Amniotic stem cell (primary cell): ENCODE data around the gene TMEM86A.

ENCODE experiments used
- DNase-seq: peaks from one replicate; lab custom pipeline; 2025; lab: John Stamatoyannopoulos, UW

TMEM86A gene

GRCh38 chr11:18726040-18726439 lies 27.5 kb downstream of the TMEM86A start, which contains the start of gene IGSF22:
Gene IGSF22 (minus strand): TSS chr11:18726188. CDS start chr11:18724236, 1,952 bp downstream.
- no peak for DNase-seq

- DNase-seq = no peak
Measured at GRCh38 chr11:18727479-18728236, 29.1 kb downstream of the TMEM86A start.

GRCh38 chr11:18728658-18729057 lies 30.1 kb downstream of the TMEM86A start:
- no peak for DNase-seq

- DNase-seq = no peak
Measured at GRCh38 chr11:18729426-18729825, 30.8 kb downstream of the TMEM86A start.

GRCh38 chr11:18730020-18730419 lies 31.4 kb downstream of the TMEM86A start:
- no peak for DNase-seq

GRCh38 chr11:18731441-18731840 lies 32.9 kb downstream of the TMEM86A start:
- DNase-seq = no peak

- DNase-seq = no peak
Measured at GRCh38 chr11:18731949-18732821, 33.6 kb downstream of the TMEM86A start.

GRCh38 chr11:18733202-18733601 lies 34.6 kb downstream of the TMEM86A start:
- no peak for DNase-seq

GRCh38 chr11:18736590-18737148 lies 38.1 kb downstream of the TMEM86A start:
- DNase-seq = no peak

GRCh38 chr11:18737642-18738041 lies 39.1 kb downstream of the TMEM86A start:
- no peak for DNase-seq

GRCh38 chr11:18739685-18740084 lies 41.1 kb downstream of the TMEM86A start:
- DNase-seq = no peak

- no peak for DNase-seq
Measured at GRCh38 chr11:18741783-18742182, 43.2 kb downstream of the TMEM86A start.

GRCh38 chr11:18743365-18743764 lies 44.8 kb downstream of the TMEM86A start:
- DNase-seq = no peak

GRCh38 chr11:18743900-18744514 lies 45.4 kb downstream of the TMEM86A start:
- DNase-seq = no peak

GRCh38 chr11:18745251-18745650 lies 46.7 kb downstream of the TMEM86A start:
- DNase-seq = no peak

GRCh38 chr11:18748766-18749365 lies 50.3 kb downstream of the TMEM86A start:
- DNase-seq = no peak

GRCh38 chr11:18749681-18750319 lies 51.2 kb downstream of the TMEM86A start:
- peak; percentile 51 for DNase-seq

- no peak for DNase-seq
Measured at GRCh38 chr11:18750944-18751343, 52.4 kb downstream of the TMEM86A start.

GRCh38 chr11:18752502-18752901 lies 53.9 kb downstream of the TMEM86A start:
- DNase-seq = no peak

GRCh38 chr11:18754308-18754707 lies 55.7 kb downstream of the TMEM86A start:
- no peak for DNase-seq
